Erythroblast (primary cell): Measurements from ENCODE around the gene NRTN.

ENCODE experiments used
- GATA1 ChIP-seq: IDR thresholded peaks from 2 replicates; pipeline ENCODE4 v1.6.1; 2011; ENCODE audit warnings: low read depth, mild to moderate bottlenecking, control low read depth, low read length, moderate library complexity
- POLR2A ChIP-seq: IDR thresholded peaks from 2 replicates; pipeline ENCODE4 v1.6.1; 2011; ENCODE audit warnings: mild to moderate bottlenecking, low read length

DNA sequence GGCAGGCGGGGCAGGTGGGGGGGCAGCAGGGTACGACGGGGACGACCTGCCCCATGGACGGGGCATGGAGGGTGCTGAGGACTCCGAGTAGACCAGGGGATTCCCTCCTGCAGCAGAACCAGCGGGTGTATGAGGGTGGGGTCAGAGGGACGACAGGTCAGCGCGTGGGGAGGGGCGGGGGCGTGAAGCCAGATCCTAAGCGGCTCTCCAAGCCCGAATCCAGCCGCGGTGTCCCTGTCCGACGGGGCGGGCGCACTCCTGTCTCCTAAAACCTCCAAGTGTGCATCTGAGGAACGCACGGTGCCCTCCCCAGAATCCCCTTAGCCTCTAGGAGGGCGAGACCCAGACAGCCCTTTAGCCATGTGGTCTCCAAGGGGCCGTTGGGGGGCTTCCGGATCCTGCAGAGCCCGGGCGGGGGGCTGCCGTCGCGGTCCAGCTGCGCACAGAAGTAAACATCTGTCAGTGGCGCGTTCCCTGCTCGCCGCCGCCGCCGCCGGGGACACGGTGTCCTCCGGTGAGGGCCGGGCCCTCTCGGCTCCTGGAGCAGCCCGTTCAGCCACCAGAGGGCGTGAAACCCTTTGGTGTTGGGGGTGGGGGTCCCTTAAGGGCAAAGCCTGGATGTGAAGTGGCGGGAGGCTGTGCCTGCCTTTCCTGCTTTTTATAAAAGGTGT is 730 bp downstream of the NRTN start:
- TF ChIP-seq POLR2A (no peak), GATA1 (no peak)
